HEK293 (cell line): ENCODE data around the gene ATG4A.

ENCODE experiments used
- ATF2 ChIP-seq: fragments of 450-650 bp; formaldehyde crosslinking; IDR thresholded peaks from 2 replicates; pipeline ENCODE4 v1.5.1; 2016; ENCODE audit warnings: missing biosample characterization, missing genetic modification characterization, low read depth
- BCL11A ChIP-seq: fragments of 450-650 bp; formaldehyde crosslinking; IDR thresholded peaks from 2 replicates; pipeline ENCODE4 v1.5.1; 2016; ENCODE audit warnings: low read depth, missing biosample characterization, missing genetic modification characterization
- CTCF ChIP-seq: fragments of 450-650 bp; formaldehyde crosslinking; IDR thresholded peaks from 2 replicates; pipeline ENCODE4 v1.5.1; 2016; ENCODE audit warnings: missing biosample characterization, missing genetic modification characterization
- KLF1 ChIP-seq: fragments of 450-650 bp; formaldehyde crosslinking; IDR thresholded peaks from 2 replicates; pipeline ENCODE4 v1.5.1; 2016; ENCODE audit warnings: missing biosample characterization, missing genetic modification characterization
- YY1 ChIP-seq: fragments of 450-650 bp; formaldehyde crosslinking; IDR thresholded peaks from 2 replicates; pipeline ENCODE4 v1.5.1; 2018; ENCODE audit warnings: missing biosample characterization, missing genetic modification characterization
- ZNF354C ChIP-seq: fragments of 450-650 bp; formaldehyde crosslinking; IDR thresholded peaks from 2 replicates; pipeline ENCODE4 v1.5.1; 2016; ENCODE audit warnings: missing biosample characterization, missing genetic modification characterization, low read depth, borderline replicate concordance
- ZNF571 ChIP-seq: fragments of 450-650 bp; formaldehyde crosslinking; IDR thresholded peaks from 2 replicates; pipeline ENCODE4 v1.5.0; 2017; ENCODE audit warnings: missing biosample characterization, missing genetic modification characterization

GRCh38 chrX:108127152-108127551 is 35.6 kb downstream of the ATG4A start:
- TF ChIP-seq CTCF (tag by site-specific recombination) (no peak), YY1 (tag by site-specific recombination) (no peak), ATF2 (tag by site-specific recombination) (no peak), KLF1 (no peak), BCL11A (tag by site-specific recombination) (no peak), ZNF354C (tag by site-specific recombination) (no peak), ZNF571 (tag by site-specific recombination) (no peak)
